ENCODE measurements around the gene MOCS3.
"Not testable (repeated sequence)": the region's sequence is repeated elsewhere in the genome, so short reads cannot be mapped to it uniquely, and the experiment has no call there.

MOCS3 gene

DNA sequence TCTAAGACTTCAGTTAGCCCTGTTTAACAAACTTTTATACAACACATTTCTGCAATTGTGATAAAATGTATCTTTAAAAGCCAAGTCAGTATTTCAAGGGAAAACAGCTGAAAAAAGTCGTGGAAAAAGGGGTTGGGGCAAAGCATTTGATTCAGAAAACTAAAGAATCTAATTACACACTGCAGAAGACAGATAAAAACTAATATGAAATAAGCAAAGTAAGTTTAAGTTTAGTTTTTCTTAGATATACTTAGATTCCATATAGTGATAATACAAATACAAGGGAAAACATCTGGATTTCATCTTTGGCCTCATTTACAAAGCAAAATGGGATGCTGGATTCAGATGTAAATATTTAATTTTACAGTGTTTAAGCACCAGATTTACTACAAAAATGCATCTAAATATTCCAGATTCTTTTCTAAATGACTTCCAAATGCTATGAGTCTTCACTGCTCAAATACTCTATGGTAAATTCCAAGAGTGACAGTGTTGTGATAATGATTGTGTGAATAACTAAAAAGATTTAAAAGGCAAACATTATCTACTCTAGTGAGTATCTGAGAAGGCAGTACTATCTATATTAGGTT, 25.8 kb upstream of the MOCS3 start:
- no peak for DNase-seq

GRCh38 chr20:50933589-50933988, 25.0 kb upstream of the MOCS3 start:
- no peak for DNase-seq

DNA sequence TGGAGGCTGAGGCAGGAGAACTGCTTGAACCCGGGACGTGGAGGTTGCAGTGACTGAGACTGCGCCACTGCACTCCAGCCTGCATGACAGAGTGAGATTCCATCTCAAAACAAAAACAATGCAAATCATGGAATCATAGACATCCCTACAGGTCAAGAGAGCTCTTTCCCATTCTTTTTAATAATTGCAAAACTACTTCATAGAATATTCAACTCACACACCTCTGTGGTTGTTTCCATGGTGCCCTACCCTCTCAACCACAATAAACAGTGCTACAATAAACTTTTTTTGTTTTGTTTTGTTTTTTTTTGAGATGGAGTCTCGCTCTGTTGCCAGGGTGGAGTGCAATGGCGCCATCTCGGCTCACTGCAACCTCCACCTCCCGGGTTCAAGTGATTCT, 15.5 kb upstream of the MOCS3 start:
- no peak for DNase-seq

DNA sequence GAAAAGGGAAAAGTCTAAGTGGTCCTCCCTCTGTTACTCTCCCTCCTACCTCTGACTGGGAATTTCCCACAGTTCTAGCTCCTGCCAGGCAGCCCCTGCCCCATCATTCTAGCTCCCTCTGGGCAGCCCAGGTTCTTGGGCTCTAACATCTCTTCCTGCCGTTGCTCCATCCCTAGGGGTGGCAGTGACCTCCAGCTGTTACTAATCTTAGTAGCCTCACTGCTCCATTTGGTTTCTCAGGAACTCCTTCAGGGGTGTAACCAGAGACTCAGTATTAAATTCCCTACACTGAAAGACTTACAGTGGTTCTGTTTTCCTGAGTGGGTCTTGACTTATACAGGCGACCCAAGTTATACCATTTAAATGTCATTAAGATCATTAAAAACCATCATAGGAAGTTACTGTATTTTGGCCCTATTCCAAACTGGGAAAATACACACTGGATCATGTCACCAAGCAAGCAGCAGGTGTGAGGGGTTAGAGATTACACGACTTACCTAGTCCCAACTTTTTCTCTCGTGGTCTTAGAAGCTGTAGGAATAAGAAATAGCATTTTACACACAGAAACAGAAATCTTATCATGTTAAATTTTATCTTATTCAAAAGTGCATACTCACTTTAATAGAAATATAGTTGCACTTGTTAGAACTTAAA, 10.4 kb upstream of the MOCS3 start:
- no peak for DNase-seq

DNA sequence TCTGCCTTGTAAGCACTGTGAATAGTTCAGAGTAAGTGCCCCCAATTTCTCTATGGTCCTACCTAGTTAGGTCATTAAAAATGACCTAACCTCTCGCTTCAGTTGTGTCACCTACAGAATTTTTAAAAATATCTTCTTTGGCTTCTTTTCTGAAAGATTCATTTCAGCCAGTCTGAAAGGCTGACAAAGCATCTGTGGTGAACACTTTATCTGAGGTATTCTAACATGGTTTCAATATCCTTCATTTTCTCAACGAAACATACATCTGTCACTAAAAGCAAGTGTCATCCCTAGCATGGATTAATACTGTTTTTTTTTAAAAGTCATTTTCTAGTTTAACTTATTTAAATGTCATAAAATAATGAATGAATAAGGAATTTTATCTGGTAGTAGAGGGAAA, 5.4 kb upstream of the MOCS3 start:
- no peak for DNase-seq

DNA sequence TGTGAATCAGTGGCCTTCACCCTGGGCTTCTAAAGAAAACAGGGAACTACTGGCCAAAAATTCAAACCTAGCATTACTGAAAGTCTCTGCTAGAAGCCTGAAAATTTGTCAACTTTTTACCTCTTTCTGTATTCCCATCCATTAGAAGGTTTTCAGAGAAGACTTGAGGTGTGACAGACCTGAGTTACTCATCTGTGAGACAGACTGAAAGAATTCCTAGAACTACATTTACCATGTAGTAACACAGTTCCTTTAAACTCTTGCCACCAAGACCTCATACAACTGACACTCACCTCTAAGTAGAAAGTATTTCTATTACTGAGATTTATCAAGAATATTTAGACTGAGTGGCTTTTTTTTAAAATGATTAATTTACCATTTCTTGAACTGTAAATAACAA, 4.8 kb upstream of the MOCS3 start:
- no peak for DNase-seq

- no peak for DNase-seq
Observed at GRCh38 chr20:50957276-50957675, 1.3 kb upstream of the MOCS3 start.

- peak; percentile 37 for DNase-seq
Observed at GRCh38 chr20:50957798-50958614, 612 bp upstream of the MOCS3 start, which contains the start of gene DPM1. Gene DPM1, minus strand, starts transcription at chr20:50958532. Its CDS starts 9 bp downstream, at chr20:50958523.

- DNase-seq: no peak
Observed at GRCh38 chr20:50959543-50960126, 1.0 kb downstream of the MOCS3 start.

DNA sequence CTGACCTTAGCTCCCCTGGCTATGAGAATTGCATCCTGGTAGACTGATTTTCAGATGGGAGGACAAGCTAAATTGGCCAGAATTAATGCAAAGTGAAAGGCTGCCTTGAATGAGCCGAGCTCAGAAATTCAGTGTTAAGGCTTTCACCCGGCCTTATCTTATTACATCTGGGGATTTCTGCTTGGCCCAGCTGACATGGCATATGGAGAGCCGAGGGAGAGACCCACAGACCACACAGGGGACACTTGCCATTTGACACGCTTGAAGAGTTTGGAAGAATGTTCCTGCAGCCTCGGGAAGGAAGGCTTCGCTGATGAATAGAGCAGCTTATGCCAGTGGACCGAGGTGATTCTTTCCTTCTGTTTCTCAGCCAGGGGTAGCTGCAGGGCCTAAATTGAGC, 9.0 kb downstream of the MOCS3 start:
- DNase-seq: no peak

- DNase-seq: no peak
Observed at GRCh38 chr20:50968289-50968688, 9.7 kb downstream of the MOCS3 start.

DNA sequence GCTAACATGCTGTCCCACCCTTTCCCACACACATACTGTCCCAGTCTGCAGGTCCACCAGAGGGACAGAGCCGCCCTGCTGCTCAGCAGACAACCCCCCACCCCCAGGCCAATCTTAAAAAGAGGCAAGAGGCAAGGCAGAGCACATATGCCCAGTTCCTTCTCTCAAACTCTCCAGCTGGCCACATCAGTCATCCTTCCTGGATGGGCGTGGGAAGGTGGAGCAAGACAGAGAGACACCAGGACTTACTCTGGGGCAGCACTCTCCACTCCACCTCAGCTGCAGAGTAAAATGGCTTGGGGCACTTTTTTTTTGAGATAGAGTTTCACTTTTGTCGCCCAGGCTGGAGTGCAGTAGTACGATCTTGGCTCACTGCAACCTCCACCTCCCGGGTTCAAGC, 10.8 kb downstream of the MOCS3 start:
- no peak for DNase-seq

DNA sequence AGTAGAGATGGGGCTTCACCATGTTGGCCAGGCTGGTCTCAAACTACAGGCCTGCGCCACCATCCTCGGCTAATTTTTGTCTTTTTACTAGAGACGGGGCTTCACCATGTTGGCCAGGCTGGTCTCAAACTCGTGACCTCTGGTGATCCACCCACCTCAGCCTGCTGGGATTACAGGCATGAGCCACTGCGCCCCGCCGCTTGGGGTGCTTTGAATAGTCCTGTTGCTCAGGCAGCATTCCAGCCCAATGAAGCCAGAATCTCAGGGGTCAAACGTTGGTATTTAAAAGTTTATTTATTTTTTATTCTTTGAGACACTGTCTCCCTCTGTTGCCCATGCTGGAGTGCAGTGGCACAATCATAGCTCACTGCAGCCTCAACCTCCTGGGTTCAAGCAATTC, 11.3 kb downstream of the MOCS3 start:
- no peak for DNase-seq

DNA sequence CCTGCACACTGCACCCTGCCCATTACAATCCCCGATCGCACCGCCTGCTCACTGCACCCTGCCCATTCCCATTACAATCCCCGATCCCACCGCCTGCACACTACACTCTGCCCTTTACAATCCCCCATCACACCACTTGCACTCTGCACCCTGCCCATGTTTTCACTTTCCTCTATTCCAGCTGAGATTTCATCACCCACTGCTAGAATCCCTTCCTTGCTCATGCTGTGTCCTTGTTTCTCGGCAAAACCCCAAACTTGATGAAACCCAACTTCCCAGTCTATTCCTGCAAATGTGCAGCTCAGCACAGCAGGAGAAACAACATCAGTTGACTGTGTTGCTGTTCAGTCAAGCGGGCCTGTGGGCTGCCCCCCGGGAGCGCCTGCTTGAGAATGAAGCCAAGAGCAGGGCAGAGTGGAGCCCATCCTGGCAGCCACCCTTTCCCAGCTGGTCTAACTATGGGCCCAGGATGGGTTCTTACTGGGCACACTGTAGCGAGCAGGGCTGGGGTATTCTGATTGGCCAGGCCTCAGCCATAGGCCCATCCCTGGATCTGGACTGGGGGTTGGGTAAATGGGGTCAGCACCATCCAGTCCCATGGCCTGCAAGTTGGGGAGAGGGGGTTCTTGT, 17.2 kb downstream of the MOCS3 start:
- DNase-seq: no peak

GRCh38 chr20:50977066-50978021, 18.7 kb downstream of the MOCS3 start:
- no peak for DNase-seq

DNA sequence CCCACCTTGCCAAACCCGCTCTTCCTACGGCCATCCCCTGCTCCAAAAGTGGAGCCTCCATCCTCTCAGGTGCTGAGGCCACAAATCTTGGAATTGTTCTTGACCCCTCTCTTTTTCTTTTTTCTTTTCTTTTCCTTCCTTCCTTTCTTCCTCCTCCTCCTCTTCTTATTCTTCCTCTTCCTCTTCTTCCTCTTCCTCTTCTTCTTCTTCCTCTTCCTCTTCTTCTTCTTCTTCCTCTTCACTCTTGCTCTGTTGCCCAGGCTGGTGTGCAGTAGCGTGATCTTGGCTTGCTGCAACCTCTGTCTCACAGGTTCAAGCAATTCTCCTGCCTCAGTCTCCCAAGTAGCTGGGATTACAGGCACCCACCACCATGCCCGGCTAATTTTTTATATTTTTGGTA, 19.9 kb downstream of the MOCS3 start:
- DNase-seq: not testable (repeated sequence)

GRCh38 chr20:50980071-50980681, 21.6 kb downstream of the MOCS3 start:
- DNase-seq: peak; percentile 42

DNA sequence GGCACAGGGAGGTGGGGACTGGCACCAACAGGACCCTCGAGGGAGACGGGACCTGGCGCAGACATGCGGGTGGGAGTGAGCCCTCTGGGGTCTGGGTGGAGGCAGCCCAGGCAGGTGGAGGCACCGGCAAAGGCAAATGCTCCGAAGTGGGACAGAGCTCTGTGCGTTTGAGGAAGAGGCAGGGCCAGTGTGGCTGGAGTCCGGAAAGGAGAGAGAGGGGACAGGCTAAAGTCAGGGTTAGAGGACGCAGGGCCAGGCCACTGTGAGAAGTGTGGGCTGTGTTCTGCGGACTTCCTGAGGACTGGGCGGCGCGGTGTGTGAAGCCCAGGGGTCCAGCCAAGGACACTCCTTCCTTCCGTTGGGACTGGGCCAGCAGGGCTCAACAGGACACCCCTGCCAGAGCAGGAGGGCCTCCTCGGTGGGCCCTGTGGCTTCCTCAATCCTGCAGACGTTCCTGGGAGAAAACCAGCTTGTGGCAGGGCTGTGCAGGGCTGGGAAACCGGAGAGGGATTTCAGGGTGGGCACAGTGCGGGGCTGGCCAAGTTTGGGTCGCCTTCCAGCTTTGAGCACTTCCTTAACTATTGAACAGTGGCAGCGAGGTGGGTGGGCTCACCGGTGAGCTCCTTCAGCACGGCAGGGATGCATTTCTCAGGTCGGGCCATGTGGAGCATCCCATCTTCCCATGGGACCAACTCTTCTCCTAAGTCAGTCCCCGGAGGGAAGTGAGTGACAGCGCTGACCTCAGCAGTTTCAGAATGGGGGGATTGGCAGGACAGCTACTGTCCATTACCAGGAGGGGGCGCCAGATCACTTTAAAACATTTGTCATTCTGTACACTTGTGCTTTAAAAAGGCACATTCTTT, 22.5 kb downstream of the MOCS3 start:
- no peak for DNase-seq

DNA sequence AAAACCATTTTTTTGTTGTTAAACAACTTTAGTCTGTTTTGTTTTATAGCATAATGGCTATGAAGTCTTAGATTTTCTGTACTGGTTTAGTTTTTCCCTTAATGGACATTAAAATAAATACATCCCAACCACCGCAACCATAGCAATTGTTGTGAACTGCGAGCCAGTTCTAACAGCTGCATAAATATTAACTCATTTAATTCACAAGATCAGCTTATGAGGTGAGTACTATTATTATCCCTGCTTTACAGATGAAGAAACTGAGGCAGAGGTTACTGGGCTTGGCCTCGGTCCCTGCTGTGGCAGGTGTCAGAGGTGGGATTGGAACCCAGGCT, 23.1 kb downstream of the MOCS3 start:
- DNase-seq: no peak

DNA sequence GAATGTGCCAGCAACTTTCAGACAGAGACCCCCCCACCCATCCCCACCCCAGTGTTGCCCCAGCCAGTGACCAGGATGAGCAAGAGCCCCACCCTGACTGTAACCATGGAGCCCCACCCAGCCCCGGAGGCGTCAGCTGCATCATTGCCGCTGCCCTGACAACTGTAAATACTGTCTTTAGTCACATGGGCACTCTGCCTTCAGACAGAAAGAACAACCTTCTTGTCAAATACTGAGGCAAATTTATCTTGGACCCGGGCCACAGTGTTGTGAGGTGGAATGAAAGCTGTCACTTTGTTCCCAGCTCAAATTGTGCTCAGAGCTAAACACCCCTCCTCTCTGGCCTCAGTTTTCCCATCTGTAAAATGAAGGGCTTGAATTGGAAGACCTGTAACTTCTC, 23.7 kb downstream of the MOCS3 start:
- DNase-seq: no peak

DNA sequence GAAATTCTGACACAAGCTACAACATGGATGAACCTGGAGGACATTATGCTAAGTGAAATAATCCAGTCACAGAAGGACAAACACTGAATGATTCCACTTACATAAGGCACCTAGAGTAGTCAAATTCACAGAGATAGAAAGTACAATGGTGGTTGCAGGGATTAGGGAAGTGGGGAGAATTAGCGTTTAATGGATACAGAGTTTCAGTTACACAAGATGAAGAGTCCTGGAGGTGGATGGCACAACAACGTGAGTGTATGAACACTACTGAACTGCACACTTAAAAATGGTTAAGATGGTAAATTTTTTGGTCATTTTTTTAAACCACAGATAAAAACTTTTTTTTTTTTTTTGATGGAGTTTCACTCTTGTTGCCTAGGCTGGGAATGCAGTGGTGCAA, 24.7 kb downstream of the MOCS3 start:
- no peak for DNase-seq
